Loucy (cell line): ENCODE measurements around the gene NEK7.

Experiments
- H2AFZ ChIP-seq: fragments of 200-600 bp; sonication (generic); 2 replicates; pipeline ENCODE4 v1.6.0; 2016; ENCODE audit warnings: antibody characterized with exemption, mild to moderate bottlenecking, low read length, moderate library complexity
- H3F3A ChIP-seq: fragments of 200-600 bp; 2 replicates; pipeline ENCODE4 v1.6.0; 2016; ENCODE audit warnings: antibody characterized with exemption, low read depth, mild to moderate bottlenecking
- H3K27me3 ChIP-seq: fragments of 200-600 bp; sonication (generic); 2 replicates; pipeline ENCODE4 v1.6.1; 2014; ENCODE audit warnings: low read length, mild to moderate bottlenecking; ENCODE audit not compliant: insufficient read depth, poor library complexity, severe bottlenecking
- H3K36me3 ChIP-seq: fragments of 200-600 bp; sonication (generic); 2 replicates; pipeline ENCODE4 v1.6.1; 2016; ENCODE audit warnings: low read length; ENCODE audit not compliant: insufficient read depth
- H3K4me1 ChIP-seq: fragments of 200-600 bp; sonication (generic); 2 replicates; pipeline ENCODE4 v1.5.1; 2014; ENCODE audit warnings: low read length, mild to moderate bottlenecking; ENCODE audit not compliant: insufficient read depth, poor library complexity, severe bottlenecking
- H3K4me2 ChIP-seq: fragments of 200-600 bp; sonication (generic); 2 replicates; pipeline ENCODE4 v1.6.0; 2014; ENCODE audit warnings: antibody characterized with exemption, low read length, low read depth, mild to moderate bottlenecking; ENCODE audit not compliant: poor library complexity, severe bottlenecking
- H3K4me3 ChIP-seq: fragments of 200-600 bp; sonication (generic); 2 replicates; pipeline ENCODE4 v1.5.1; 2014; ENCODE audit warnings: low read length, mild to moderate bottlenecking, mixed read lengths; ENCODE audit not compliant: poor library complexity, severe bottlenecking
- H3K79me2 ChIP-seq: fragments of 200-600 bp; sonication (generic); 2 replicates; pipeline ENCODE4 v1.6.1; 2014; ENCODE audit warnings: low read length; ENCODE audit not compliant: insufficient read depth
- H3K9ac ChIP-seq: fragments of 200-600 bp; sonication (generic); 2 replicates; pipeline ENCODE4 v1.6.0; 2014; ENCODE audit warnings: mild to moderate bottlenecking, low read depth, low read length, moderate library complexity; ENCODE audit not compliant: poor library complexity, severe bottlenecking
- H3K9me2 ChIP-seq: fragments of 200-600 bp; sonication (generic); replicated peaks from 2 replicates; pipeline ENCODE4 v1.6.1; 2016; ENCODE audit warnings: low read depth, low read length, mixed read lengths
- H3K9me3 ChIP-seq: fragments of 200-600 bp; sonication (generic); 2 replicates; pipeline ENCODE4 v1.6.1; 2014; ENCODE audit warnings: mild to moderate bottlenecking, antibody characterized with exemption, low read length, low read depth; ENCODE audit not compliant: insufficient read depth
- H4K20me1 ChIP-seq: fragments of 200-600 bp; sonication (generic); 2 replicates; pipeline ENCODE4 v1.6.0; 2014; ENCODE audit warnings: antibody characterized with exemption, low read length, mild to moderate bottlenecking; ENCODE audit not compliant: insufficient read depth, poor library complexity, severe bottlenecking
- CTCF ChIP-seq: fragments of 200-600 bp; sonication (generic); conservative IDR thresholded peaks from 2 replicates; pipeline ENCODE4 v1.5.1; 2014; ENCODE audit warnings: mild to moderate bottlenecking, antibody characterized with exemption, low read length
- EZH2phosphoT487 ChIP-seq: fragments of 200-600 bp; IDR thresholded peaks from 2 replicates; pipeline ENCODE4 v1.6.1; 2018; ENCODE audit warnings: antibody characterized with exemption, mild to moderate bottlenecking, moderate library complexity, borderline replicate concordance

NEK7 gene

DNA sequence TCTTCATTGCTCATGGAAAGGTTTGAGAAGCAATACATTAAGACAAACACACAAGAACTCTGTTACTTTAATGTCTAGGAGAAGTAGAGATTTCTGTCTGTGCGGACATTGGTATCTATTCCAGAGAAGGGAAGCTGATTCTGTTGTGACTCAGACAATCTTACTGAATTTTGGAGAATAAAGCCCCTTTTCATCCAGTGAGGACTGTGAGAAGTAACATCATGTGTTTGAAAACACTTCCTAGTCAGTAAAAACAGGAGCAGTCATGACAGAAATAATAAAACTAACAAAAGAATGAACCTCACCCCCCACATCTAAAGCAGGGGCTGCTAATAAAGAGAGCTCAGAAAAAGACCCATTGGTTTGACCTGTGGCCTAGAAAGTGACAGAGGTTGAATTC is 46.6 kb downstream of the NEK7 start:
- H3K4me1 ChIP-seq = peaks cover 24% of the 10 kb centered on the region
- no peak overlapping the region for H3K4me3 ChIP-seq
- H3K9me2 ChIP-seq = no peaks in the 10 kb centered on the region
- TF ChIP-seq CTCF (no peak), EZH2phosphoT487 (no peak)
- no peaks in the 10 kb centered on the region for H3K9me3 ChIP-seq
- H3K27me3 ChIP-seq = no peaks in the 10 kb centered on the region
- peak overlapping the region; percentile 10 for H3K4me2 ChIP-seq
- peaks cover 30% of the 10 kb centered on the region for H4K20me1 ChIP-seq
- peaks cover 99% of the 10 kb centered on the region for H3K79me2 ChIP-seq
- H3K36me3 ChIP-seq = no peaks in the 10 kb centered on the region
- H3F3A ChIP-seq = 0 out of 2 replicates have a peak, but pooled peaks cover 3% of the 10 kb centered on the region
- no peak overlapping the region for H3K9ac ChIP-seq
- H2AFZ ChIP-seq = no peak overlapping the region

DNA sequence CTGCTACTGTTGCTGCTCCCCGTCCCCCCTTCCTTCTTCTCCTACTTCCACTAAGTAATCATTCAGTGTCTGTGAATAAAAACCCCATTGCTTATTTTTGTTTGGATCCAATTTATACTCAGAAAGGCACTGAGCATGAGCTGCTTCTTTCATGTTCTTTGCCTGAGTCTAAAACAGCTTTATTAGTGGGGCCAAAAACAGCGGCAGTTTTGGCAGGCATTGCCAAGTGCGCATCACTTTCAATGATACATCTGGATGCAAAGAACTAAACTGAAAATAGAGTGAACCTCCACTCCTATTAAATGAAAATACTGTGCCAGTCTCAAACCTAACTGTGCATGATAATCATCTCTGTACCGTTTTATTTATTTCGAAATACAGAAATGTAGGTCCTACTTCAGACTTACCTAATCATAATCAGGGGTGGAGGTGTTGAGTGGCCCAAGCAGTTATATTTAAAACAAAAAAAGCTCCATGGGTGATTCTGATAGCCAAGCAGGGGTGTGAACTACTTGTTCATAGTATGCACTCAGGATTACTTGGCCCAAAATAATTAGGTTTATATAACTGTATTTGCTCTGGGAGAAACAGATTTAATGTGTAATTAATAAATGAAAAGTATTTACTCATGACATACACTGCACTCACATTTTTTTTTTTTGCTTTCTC is 48.4 kb downstream of the NEK7 start:
- TF ChIP-seq EZH2phosphoT487 = no peak
- no peak for TF ChIP-seq CTCF
- Histone ChIP-seq H3K4me1 (peaks cover 11% of the 10 kb centered on the region), H3K4me2 (no peak overlapping the region), H4K20me1 (peaks cover 28% of the 10 kb centered on the region), H3K9ac (no peak overlapping the region), H3K4me3 (no peak overlapping the region), H3K9me3 (no peaks in the 10 kb centered on the region), H3K79me2 (peaks cover 97% of the 10 kb centered on the region), H2AFZ (no peak overlapping the region), H3K9me2 (no peaks in the 10 kb centered on the region), H3K27me3 (no peaks in the 10 kb centered on the region), H3K36me3 (no peaks in the 10 kb centered on the region; the same call in 1 of the 2 replicates), H3F3A (0 out of 2 replicates have a peak, but pooled peaks cover 3% of the 10 kb centered on the region)

DNA sequence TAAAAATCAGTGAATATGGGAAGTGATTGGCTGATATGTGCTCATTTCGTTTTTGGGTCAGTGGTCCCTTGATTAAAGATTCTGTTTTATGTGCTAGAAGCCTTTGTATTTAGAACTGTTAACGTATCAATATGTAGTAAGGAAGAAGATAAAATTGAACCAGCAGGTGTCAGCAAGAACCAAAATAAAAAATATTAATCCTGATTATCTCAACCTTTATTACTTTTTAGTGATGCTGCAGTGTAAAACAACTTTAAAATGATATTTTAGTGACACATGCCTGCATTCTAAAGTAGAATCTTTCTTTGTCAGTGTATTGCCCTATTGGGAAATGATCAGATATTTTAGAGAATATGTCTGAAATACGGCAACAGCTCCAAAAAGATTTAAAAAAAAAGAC is 49.5 kb downstream of the NEK7 start:
- Histone ChIP-seq H3K27me3 (no peaks in the 10 kb centered on the region), H4K20me1 (peaks cover 26% of the 10 kb centered on the region), H3F3A (0 out of 2 replicates have a peak, but pooled peaks cover 3% of the 10 kb centered on the region), H3K4me3 (no peak overlapping the region), H3K79me2 (peaks cover 94% of the 10 kb centered on the region), H3K9ac (no peak overlapping the region), H3K4me2 (no peak overlapping the region), H3K9me2 (no peaks in the 10 kb centered on the region), H3K9me3 (no peaks in the 10 kb centered on the region), H3K36me3 (peaks cover 2% of the 10 kb centered on the region), H3K4me1 (peaks cover 11% of the 10 kb centered on the region), H2AFZ (no peak overlapping the region)
- TF ChIP-seq CTCF (peak; percentile 41), EZH2phosphoT487 (no peak)
